Measurements from ENCODE around the gene IQSEC2.

DNA sequence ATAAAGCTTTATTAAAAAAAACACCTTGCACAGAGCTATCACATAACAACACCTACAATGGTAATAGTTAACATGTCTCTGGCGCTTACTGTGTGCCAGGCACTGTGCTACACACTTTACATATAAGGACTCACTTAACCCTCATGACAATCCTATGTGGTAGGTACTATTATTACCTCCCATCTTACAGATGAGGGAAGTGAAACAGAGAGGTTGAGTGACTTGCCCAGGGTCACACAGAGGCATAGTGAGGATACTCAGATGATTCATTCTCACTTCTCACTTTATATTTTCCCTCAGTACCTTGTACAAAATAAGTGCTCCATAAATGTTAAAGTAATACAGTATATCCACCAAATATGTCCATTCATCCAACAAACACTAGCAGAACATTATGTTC lies 43.4 kb upstream of the IQSEC2 start:
- TF ChIP-seq, protein P1, sequence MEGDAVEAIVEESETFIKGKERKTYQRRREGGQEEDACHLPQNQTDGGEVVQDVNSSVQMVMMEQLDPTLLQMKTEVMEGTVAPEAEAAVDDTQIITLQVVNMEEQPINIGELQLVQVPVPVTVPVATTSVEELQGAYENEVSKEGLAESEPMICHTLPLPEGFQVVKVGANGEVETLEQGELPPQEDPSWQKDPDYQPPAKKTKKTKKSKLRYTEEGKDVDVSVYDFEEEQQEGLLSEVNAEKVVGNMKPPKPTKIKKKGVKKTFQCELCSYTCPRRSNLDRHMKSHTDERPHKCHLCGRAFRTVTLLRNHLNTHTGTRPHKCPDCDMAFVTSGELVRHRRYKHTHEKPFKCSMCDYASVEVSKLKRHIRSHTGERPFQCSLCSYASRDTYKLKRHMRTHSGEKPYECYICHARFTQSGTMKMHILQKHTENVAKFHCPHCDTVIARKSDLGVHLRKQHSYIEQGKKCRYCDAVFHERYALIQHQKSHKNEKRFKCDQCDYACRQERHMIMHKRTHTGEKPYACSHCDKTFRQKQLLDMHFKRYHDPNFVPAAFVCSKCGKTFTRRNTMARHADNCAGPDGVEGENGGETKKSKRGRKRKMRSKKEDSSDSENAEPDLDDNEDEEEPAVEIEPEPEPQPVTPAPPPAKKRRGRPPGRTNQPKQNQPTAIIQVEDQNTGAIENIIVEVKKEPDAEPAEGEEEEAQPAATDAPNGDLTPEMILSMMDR (IDR thresholded peaks at IDR 0.05; ENCODE audit: control extremely low read depth in 1 of 3, insufficient read depth in 1 of 3, low read depth in 1 of 3, low read length in 3 of 3): no peak
- TF ChIP-seq SP1 (IDR thresholded peaks at IDR 0.05; ENCODE audit: low read depth, low read length): no peak

All from H1 (cell line).